IMR-90 (cell line): ENCODE measurements around the gene CYCS.

Experiments used
- BHLHE40 ChIP-seq: fragments of 150-350 bp; IDR thresholded peaks from 2 replicates; pipeline ENCODE4 v1.6.1; 2016; ENCODE audit warnings: mild to moderate bottlenecking, low read depth, low read length
- CEBPB ChIP-seq: IDR thresholded peaks from 2 replicates; pipeline ENCODE4 v1.6.1; 2012; ENCODE audit warnings: low read depth, low read length, improper control_type of control experiment
- CHD1 ChIP-seq: IDR thresholded peaks from 2 replicates; pipeline ENCODE4 v1.6.1; 2012; ENCODE audit warnings: low read depth, low read length, improper control_type of control experiment
- FOS ChIP-seq: fragments of 150-350 bp; IDR thresholded peaks from 2 replicates; pipeline ENCODE4 v1.6.1; 2016; ENCODE audit warnings: low read depth, low read length
- MXI1 ChIP-seq: IDR thresholded peaks from 2 replicates; pipeline ENCODE4 v1.6.1; 2012; ENCODE audit warnings: low read depth, mild to moderate bottlenecking, low read length, moderate library complexity, borderline replicate concordance
- NFE2L2 ChIP-seq: fragments of 150-350 bp; IDR thresholded peaks from 2 replicates; pipeline ENCODE4 v1.6.1; 2016; ENCODE audit warnings: low read depth, mild to moderate bottlenecking, low read length
- POLR2A ChIP-seq: IDR thresholded peaks from 2 replicates; pipeline ENCODE4 v1.6.1; 2012; ENCODE audit warnings: mild to moderate bottlenecking, low read depth, low read length
- RCOR1 ChIP-seq: IDR thresholded peaks from 2 replicates; pipeline ENCODE4 v1.6.1; 2012; ENCODE audit warnings: mild to moderate bottlenecking, low read length, improper control_type of control experiment; ENCODE audit not compliant: insufficient replicate concordance
- SMC3 ChIP-seq: fragments of 150-350 bp; IDR thresholded peaks from 2 replicates; pipeline ENCODE4 v1.6.1; 2016; ENCODE audit warnings: low read depth, mild to moderate bottlenecking, antibody characterized with exemption, low read length, moderate library complexity
- TF ChIP-seq, protein P1 (sequence below): conservative IDR thresholded peaks from 2 replicates; pipeline ENCODE4 v1.5.1; 2012; ENCODE audit warnings: mild to moderate bottlenecking, low read depth, low read length, improper control_type of control experiment
- TF ChIP-seq, protein P2 (sequence below): fragments of 150-350 bp; IDR thresholded peaks from 2 replicates; pipeline ENCODE4 v1.6.1; 2017; ENCODE audit warnings: mild to moderate bottlenecking, antibody characterized with exemption, low read length, low read depth
- TF ChIP-seq, protein P3 (sequence below): fragments of 150-350 bp; IDR thresholded peaks from 2 replicates; pipeline ENCODE4 v1.6.1; 2016; ENCODE audit warnings: low read depth, mild to moderate bottlenecking, low read length, moderate library complexity, borderline replicate concordance

DNA sequence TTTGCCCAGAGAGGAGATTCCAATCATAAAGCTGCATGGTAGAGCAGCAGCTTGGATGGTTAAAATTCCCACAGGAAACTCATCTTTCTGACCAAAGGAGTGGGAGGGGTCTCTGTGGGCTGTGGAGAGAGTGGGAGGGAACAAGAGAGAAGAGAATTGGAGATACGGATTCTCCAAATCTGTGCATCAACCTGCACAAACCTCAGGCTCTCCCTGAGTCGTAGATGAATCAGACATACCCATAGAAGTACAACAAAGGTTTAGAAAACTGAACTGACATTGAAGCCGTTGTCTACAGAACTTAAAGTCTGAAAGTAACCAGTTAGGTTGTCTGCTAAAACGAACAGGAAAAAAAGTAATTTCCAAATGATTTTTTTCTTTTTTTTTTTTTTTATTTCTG, 41.9 kb downstream of the CYCS start:
- TF ChIP-seq RCOR1 (no peak), MXI1 (no peak), POLR2A (no peak), BHLHE40 (no peak), SMC3 (no peak), CHD1 (no peak), FOS (no peak), NFE2L2 (no peak), CEBPB (no peak)
- TF ChIP-seq, protein P1, sequence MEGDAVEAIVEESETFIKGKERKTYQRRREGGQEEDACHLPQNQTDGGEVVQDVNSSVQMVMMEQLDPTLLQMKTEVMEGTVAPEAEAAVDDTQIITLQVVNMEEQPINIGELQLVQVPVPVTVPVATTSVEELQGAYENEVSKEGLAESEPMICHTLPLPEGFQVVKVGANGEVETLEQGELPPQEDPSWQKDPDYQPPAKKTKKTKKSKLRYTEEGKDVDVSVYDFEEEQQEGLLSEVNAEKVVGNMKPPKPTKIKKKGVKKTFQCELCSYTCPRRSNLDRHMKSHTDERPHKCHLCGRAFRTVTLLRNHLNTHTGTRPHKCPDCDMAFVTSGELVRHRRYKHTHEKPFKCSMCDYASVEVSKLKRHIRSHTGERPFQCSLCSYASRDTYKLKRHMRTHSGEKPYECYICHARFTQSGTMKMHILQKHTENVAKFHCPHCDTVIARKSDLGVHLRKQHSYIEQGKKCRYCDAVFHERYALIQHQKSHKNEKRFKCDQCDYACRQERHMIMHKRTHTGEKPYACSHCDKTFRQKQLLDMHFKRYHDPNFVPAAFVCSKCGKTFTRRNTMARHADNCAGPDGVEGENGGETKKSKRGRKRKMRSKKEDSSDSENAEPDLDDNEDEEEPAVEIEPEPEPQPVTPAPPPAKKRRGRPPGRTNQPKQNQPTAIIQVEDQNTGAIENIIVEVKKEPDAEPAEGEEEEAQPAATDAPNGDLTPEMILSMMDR: no peak
- TF ChIP-seq, protein P2, sequence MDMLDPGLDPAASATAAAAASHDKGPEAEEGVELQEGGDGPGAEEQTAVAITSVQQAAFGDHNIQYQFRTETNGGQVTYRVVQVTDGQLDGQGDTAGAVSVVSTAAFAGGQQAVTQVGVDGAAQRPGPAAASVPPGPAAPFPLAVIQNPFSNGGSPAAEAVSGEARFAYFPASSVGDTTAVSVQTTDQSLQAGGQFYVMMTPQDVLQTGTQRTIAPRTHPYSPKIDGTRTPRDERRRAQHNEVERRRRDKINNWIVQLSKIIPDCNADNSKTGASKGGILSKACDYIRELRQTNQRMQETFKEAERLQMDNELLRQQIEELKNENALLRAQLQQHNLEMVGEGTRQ: no peak
- TF ChIP-seq, protein P3, sequence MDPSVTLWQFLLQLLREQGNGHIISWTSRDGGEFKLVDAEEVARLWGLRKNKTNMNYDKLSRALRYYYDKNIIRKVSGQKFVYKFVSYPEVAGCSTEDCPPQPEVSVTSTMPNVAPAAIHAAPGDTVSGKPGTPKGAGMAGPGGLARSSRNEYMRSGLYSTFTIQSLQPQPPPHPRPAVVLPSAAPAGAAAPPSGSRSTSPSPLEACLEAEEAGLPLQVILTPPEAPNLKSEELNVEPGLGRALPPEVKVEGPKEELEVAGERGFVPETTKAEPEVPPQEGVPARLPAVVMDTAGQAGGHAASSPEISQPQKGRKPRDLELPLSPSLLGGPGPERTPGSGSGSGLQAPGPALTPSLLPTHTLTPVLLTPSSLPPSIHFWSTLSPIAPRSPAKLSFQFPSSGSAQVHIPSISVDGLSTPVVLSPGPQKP: no peak
